ENCODE results near the gene ZDHHC8.

The ZDHHC8 gene

DNA sequence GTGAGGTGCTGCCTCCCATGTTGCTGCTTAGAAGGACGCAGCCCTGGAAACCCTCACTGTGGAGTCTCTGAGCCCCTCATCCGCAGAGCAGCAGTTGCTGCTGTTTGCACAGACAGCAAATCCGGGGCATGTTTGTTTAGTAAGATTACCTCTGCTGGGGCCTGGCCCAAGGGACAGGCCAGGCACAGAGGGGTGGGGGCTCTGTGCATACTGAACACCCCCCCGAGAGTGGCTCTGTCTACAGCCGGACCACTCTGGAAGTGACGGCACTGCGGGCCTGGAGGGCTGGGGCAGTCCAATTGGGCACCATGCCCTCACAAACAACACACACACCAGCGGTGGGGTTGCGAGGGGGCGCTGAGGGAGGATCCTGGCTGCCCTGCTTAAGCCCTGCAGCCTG lies 42.2 kb downstream of the ZDHHC8 start:
- TF ChIP-seq CTCF (IDR thresholded peaks at IDR 0.05): no peak
- DNase-seq (ENCODE audit: low spot score): no peak
- no peak overlapping the region for H3K27ac ChIP-seq

GRCh38 chr22:20174785-20175596 lies 43.4 kb downstream of the ZDHHC8 start:
- DNase-seq (ENCODE audit: low spot score): no peak
- H3K27ac ChIP-seq: no peak overlapping the region
- TF ChIP-seq CTCF (IDR thresholded peaks at IDR 0.05): no peak

More for the DNA sequence above, 42.2 kb downstream of the ZDHHC8 start:
- no peak overlapping the region for H3K4me3 ChIP-seq

DNA sequence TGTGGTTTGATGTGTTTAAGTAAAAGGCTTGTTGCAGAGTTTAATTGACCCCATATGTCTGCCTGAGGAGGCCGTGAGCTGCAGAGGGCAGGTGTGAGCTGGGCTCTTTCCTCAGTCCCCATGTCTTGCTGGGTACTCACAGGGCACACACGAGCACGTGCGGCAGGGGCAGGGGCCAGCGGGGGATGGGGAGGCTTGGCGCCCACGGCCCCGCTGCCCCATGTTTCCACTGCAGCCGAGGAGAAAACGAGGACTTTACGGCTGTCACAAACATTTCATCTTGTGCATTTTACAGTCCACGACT lies 43.9 kb downstream of the ZDHHC8 start:
- DNase-seq (ENCODE audit: low spot score): no peak
- no peak for TF ChIP-seq CTCF (IDR thresholded peaks at IDR 0.05)
- no peak overlapping the region for H3K27ac ChIP-seq
- H3K4me3 ChIP-seq: no peak overlapping the region

More at GRCh38 chr22:20174785-20175596, 43.4 kb downstream of the ZDHHC8 start:
- H3K4me3 ChIP-seq: no peak overlapping the region

- TF ChIP-seq CTCF (IDR thresholded peaks at IDR 0.05): no peak
- no peak for DNase-seq (ENCODE audit: low spot score)
- H3K4me3 ChIP-seq: no peak overlapping the region
- H3K27ac ChIP-seq: no peak overlapping the region
These were observed 44.9 kb downstream of the ZDHHC8 start for GRCh38 chr22:20176421-20177085.

GRCh38 chr22:20177217-20177911 lies 45.8 kb downstream of the ZDHHC8 start:
- no peak overlapping the region for H3K27ac ChIP-seq
- no peak for DNase-seq (ENCODE audit: low spot score)
- no peak overlapping the region for H3K4me3 ChIP-seq
- TF ChIP-seq CTCF (IDR thresholded peaks at IDR 0.05): no peak

DNA sequence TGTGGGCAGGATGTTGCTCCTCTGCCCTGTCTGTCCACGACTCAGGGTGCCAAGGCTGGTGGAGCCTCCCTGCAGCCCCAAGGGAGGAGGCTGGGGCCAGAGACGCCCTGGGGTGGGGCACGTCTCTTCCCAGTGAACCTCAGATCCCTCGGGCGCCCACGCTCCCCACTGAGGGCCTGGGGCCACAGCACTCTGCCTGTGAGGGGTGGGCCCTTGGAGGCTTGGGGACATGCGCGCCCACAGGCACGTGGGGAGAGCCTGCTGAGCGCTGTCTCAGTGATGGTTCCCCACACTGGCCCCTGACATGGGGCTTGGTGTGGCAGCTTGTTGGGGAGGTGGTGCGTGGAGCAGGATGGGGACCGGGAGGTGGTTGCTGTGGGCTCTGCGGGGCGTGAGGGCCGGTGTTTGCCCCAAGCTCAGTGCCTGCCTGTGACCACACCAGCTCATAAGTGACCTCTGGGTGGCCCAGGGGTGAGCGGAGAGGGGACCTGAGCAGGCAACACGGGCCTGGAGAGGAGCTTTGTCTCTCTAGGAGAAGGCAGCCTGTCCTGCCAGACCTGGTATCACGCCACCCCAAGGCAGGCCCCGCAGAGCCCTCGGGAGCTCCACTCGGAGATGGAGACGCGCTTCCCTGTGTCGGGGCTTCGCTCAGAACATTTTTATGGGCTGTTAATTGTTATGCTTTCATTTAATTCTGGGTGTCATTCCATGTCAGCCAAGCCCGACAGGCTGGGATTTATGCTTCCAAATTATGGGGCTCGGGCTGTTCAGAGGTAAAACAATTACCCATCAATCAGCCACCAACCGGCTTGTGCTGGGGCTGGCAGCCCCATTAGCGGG lies 46.7 kb downstream of the ZDHHC8 start:
- TF ChIP-seq CTCF (IDR thresholded peaks at IDR 0.05): no peak
- DNase-seq (ENCODE audit: low spot score): no peak
- Histone ChIP-seq H3K4me3 (no peak overlapping the region), H3K27ac (no peak overlapping the region)

Data from coronary artery (tissue), 2 donors.